DLD1 (cell line): Measurements from ENCODE around the gene CACNA2D4.

Source experiments
- in situ Hi-C: cut with HindIII; loops from 2 replicates; pipeline ENCODE4 v1.10.0; 2017; ENCODE audit warnings: low sequenced_read_pairs

The CACNA2D4 gene

DNA sequence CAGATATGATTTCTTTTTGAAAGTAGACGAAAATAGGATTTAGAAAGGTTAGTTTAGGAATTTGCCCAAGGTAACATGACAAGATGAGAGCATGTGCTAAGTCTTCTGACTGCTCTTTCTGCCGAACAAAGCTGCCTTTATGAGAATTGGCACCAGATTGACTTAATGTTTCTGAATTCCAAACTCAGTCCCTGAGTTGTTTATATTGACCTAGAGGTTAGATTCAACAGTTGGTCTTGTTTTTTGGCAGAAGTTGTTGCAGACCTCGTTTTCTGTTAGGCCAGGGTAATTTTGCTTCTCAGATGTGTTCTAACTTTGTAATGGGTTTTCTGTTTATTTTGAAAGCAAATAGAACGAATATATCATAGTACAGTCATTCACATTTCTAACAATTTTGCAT is 159.6 kb downstream of the CACNA2D4 start:
- in situ Hi-C loops = no loop called here

DNA sequence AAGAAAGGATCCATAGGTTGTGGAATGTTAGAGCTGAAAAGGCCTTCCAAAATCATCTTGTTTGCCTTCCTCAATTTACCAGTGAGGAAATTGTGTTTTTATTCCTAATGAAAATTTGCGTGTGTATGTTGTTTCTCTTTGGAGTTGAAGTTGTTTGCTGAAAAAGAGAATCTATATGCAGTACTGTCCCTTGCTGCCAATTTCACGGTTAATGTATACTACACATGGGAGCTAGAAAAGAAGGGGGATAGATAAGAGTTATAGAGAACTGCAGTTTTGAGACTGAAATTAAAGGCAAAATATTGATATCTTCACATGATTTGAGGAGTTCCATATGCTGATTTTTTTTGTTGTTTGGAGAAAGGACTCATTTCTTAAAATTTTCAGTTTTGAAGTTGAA is 160.1 kb downstream of the CACNA2D4 start:
- in situ Hi-C loops = no loop called here

DNA sequence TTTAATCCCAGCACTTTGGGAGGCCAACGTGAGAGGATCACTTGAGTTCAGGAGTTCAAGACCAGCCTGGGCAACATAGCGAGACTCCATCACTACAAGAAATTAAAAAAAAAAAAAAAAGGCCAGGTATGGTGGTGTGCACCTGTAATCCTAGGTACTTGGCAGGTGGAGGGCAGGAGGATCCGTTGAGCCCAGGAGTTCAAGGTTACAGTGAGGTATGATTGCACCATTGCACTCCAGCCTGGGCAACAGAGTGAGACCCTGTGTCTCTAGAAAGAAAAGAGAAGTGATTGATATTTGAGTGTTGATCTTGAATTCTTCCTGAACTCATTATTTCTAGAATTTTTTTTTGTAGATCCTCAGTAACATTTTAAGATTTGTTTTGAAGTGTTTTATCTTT is 168.2 kb downstream of the CACNA2D4 start:
- in situ Hi-C loops = no loop called here

DNA sequence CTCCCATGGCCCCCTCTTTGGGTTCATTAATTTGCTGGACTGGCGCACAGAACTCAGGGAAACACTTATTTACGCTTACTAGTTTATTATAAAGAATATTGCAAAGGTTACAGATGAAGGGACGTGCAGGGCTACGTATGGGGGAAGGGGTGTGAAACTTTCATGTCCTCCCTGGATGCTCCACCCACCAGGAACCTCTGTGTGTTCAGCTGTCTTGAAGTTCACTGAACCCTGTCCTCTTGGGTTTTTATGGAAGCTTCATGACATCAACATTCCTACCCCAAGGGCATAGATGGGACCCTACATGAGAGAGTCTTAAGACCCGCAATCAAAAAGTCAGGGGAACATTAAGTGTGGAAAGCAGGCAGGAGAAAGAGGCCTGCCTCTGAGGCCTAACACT is 169.4 kb downstream of the CACNA2D4 start:
- in situ Hi-C loops = no loop called here

DNA sequence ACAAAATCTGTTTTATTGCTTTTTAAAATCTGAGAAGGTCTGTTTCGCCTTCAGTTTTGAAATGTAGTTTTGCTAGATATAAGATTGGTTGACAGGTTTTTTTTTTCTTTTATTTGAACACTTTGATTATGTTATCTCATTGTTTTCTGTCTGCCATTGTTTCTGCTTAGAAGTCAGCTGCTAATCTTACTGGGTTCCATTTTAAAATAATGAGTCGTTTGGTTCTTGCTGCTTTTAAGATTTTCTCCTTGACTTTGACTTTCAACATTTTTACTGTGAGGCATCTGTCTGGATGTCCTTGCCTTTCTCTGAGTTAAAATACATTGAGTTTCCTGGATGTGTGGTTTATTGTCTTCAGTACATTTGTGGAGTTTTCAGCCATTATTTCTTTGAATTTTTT is 170.8 kb downstream of the CACNA2D4 start:
- in situ Hi-C loops = no loop called here

DNA sequence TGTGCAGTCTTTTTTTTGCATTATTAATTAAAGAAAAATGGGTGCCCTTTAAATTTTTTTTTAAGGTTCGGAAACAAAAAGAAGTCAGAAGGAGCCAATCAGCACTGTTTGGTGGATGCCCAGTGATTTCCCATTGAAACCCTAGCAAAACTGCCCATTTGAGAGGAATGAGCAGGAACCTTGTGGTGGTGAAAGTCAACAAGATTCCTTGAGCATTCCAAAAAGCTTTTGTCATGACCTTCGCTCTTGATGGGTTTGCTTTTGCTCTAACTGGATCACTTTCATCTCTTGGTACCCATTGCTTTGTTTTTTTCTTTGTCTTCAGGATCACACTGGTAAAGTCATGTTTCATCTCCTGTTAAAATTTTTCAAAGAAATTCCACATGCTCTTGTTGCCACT is 173.5 kb downstream of the CACNA2D4 start:
- in situ Hi-C loops = no loop called here
